ENCODE measurements around the gene PHC3. TPM values are rescaled to one million over a fixed set of nuclear protein-coding genes. Genes with fewer than 3 reads are reported as not detected.
"Not testable (repeated sequence)": the region's sequence is repeated elsewhere in the genome, so short reads cannot be mapped to it uniquely, and the experiment has no call there.

PHC3 gene
- polyA plus RNA-seq, 3 donors: 24.9 to 27.2 (median 26.6) TPM

DNA sequence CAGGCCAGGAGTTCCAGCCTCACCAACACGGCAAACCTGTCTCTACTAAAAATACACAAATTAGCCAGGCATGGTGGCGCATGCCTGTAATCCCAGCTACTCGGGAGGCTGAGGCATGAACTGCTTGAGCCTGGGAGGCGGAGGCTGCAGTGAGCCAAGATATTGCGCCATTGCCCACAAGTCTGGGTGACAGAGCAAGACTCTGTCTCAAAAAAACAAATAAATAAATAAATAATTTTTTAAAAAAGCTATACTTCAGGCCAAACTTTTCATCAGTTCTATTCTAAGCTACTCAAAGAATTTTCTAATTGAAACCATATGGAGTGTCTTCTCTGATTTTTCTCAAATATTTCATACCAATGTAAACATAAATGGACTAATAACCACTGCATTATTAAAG lies 43.5 kb downstream of the PHC3 start:
- no peak for DNase-seq (ENCODE audit: low read depth in 3 of 3, low spot score in 2 of 3)

- no peak for DNase-seq (ENCODE audit: low read depth in 3 of 3, low spot score in 2 of 3)
Observed at GRCh38 chr3:170132335-170132734, 49.2 kb downstream of the PHC3 start.

DNA sequence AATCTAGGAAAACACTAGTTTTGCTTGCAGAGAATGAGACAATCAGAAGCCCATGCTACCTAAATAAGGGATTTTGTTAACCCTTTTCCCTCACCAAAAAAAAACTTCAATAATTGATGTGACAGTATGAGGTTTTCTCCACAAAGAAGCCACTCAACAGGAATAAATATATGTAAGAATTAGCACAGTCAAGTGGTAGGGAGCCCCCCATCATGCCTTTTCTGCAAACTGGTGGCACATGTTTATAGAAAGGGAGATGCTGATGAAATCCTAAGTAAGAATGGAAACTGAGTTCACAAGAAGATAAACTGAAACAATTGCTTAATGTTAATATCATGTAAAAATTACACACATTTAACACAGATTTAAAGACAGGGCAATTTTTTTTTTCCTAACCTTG lies 51.0 kb downstream of the PHC3 start:
- DNase-seq (ENCODE audit: low read depth in 3 of 3, low spot score in 2 of 3): no peak

DNA sequence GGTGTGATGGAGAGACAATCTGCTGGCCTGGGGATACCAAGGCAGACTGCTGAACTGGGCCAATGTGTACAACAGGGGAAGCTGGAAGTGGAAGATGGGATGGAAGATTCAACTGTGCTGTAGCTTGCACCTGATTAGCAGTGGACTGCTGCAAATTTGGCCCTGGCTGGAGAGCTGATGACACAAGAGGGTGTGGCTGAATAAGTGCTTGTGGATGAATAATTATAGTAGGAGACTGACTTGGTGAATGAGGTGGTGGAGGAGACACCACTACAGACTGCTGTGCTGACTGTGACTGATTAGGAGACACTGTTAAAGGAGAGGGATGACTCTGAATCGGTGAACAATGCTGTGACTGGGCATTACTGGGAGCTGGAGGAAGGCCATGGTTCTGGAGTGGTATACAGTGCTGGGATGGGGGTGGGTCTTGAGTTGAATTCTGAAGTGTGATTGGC lies 52.5 kb downstream of the PHC3 start:
- no peak for DNase-seq (ENCODE audit: low read depth in 3 of 3, low spot score in 2 of 3)

DNA sequence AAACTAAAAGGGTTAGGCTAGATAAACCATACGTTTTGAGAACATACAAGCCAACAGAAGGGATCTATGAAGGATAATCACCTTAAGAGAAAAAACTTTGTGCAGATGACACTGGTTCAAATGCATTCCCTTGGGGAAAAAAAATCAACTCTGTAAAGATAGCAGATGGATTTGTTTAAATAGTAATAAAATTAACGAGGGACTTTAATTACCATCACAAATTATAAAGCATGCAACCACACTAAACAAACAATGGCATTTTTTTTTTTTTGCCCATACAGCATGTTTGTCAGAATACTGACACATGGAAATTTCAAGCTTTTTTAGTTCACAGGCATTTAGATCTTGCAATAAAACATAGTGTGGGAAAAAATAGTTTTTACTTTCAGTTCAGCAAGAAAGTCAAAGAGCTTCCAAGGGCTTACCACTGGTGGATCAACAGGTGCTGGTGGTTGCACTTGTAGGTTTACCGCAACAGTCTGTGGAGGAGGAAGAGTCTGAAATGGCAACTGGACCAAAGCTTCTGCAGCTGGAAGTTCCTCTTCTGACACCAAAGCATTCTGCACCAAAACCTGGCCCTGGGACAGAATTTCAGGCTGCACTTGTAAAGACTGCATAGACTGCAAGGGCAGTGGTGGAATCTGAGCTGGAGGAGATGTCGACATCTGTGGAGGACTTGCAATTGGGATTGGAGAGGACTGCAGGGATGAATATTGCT lies 53.1 kb downstream of the PHC3 start:
- no peak for DNase-seq (ENCODE audit: low read depth in 3 of 3, low spot score in 2 of 3)

- DNase-seq (ENCODE audit: low read depth in 3 of 3, low spot score in 2 of 3): no peak
Observed at GRCh38 chr3:170117134-170117533, 64.4 kb downstream of the PHC3 start.

GRCh38 chr3:170114165-170114564 lies 67.4 kb downstream of the PHC3 start:
- not testable (repeated sequence) for DNase-seq (ENCODE audit: low read depth in 3 of 3, low spot score in 2 of 3)

DNA sequence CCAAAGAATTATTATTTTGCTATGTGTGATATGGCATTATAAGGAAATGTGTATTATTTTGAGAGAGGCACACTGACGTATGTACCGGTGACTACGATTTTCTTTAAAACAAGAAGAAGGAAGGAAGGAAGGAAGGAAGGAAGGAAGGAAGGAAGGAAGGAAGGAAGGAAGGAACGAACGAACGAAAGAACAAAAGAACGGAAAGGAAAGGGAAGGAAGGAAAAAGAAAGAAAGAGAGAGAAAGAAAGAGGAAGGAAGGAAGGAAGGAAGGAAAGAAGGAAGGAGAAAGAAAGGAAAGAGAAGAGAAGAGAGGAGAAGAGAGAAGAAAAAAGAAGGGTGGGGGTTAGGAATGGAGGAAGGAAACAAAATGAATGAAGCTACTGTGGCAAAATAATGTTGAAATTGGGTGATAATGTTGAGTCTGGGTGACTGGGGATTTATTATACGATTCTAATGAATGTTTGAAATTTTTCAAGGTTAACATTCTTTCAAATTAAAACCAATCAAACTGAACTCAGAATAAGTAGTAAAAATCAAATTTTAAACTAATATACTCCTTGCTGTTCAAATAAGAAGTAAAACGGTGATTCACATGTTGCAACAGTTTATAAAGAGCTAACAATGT lies 70.3 kb downstream of the PHC3 start:
- no peak for DNase-seq (ENCODE audit: low read depth in 3 of 3, low spot score in 2 of 3)

GRCh38 chr3:170109579-170110293 lies 71.8 kb downstream of the PHC3 start:
- no peak for DNase-seq (ENCODE audit: low read depth in 3 of 3, low spot score in 2 of 3)

DNA sequence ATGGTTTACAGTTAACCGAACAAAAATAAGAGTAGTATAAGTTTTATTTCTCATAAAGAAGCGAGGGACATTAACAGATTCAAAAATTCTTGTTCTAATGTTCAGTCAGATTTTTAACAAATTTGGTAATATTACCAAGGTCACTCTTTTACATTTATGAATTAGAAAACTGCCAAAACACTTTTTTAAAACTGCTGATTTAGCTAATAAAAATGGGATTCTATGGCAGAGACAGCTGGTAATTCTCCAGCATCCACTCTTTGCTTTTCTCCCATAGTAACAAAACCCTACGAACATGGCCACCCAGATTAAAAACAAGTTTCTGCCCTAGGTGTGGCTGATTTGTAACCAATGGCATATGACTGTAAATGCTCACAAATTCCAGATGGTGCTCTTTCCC lies 72.6 kb downstream of the PHC3 start:
- DNase-seq (ENCODE audit: low read depth in 3 of 3, low spot score in 2 of 3): no peak

DNA sequence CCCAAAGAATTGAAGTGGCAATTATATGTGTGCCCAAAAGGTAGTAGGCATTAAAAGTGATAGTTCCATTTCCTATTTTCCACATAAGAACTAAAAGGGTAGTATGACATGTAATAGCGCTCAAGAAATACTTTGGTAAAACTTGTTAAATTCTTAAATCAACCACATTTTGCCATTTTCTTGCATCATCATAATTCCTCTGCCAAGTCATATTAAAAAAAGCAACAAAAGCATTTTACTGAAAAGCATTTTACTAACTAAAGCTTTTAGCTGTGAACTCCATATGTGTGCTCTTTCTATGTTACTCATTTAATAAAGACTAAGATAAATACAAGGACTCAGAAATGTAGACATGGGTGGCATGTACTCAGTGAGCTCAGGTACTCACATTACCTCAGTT lies 73.6 kb downstream of the PHC3 start:
- DNase-seq (ENCODE audit: low read depth in 3 of 3, low spot score in 2 of 3): no peak

DNA sequence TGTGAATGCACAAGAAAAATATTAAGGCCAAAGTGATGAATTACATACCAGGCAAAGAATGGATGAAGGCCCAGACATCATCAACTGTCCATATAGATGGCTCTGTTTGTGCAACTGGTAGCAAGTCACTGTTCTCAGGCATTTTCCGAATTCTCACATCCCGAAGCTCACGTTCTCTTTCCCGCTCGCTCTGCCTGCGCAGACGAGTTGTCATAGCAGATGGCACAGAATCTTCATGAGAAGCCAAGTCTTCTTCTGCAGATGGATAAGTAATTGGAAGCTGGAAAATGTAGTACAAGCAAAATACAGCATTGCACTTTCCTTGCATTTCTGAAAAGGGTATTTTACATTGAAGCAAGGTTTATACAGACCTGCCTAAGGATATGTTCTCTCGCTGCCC lies 79.1 kb downstream of the PHC3 start:
- DNase-seq (ENCODE audit: low read depth in 3 of 3, low spot score in 2 of 3): no peak

DNA sequence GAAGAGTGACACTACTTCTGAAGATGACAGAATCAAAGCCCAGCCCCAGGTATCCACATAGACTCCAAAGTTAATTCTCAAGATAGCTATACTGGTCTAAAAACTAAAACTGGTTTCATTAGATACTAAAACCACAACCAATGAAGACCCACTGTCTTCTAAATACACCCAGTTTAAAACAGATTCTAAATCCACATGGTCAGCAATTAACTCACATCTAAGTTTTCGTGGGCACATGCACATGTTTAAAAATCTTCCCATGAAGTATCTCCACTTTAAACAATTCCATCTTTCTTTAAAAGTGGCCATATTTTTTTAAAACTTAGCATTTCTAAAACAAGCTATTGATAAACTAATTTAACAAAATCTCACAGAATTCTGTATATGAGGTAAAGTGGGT lies 80.6 kb downstream of the PHC3 start:
- no peak for DNase-seq (ENCODE audit: low read depth in 3 of 3, low spot score in 2 of 3)

GRCh38 chr3:170098753-170099152 lies 82.8 kb downstream of the PHC3 start:
- no peak for DNase-seq (ENCODE audit: low read depth in 3 of 3, low spot score in 2 of 3)

DNA sequence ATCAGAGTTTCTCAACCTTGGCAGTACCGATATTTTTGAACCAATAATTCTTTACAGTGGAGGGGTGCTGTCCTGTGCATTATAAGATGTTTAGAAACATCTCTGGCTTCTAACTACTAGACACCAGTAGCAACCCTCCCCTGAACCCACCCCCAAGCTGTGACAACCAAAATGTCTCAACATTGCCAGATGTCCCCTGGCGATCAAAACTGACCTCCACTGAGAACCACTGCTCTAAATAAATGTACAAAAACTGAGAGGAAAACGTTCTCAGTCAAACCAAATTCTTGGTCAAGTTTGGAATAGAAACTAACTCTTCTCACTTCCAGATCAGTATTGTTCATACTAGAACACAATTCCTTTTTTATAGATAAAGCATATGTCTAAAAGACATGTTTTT lies 85.2 kb downstream of the PHC3 start:
- no peak for DNase-seq (ENCODE audit: low read depth in 3 of 3, low spot score in 2 of 3)

GRCh38 chr3:170095771-170096170 lies 85.8 kb downstream of the PHC3 start:
- DNase-seq (ENCODE audit: low read depth in 3 of 3, low spot score in 2 of 3): no peak

DNA sequence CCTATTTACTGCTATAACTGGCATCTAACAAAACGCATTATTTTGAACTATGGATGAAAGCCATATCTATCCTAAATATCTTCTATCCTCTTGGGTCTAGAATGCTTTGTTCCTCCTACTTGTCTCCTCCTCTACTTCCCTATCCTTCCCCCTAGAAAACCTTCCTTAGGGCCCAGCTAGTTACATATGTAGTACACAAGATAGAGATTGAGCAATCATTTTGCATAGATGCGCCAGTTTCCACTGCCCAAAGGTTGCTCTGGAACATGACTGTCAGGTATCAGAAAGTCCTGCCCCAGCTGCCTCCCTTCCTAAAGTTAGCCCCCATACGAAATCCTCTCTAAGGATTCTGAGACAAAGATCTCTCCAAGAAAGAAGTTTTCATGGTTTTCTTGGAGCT lies 88.6 kb downstream of the PHC3 start:
- no peak for DNase-seq (ENCODE audit: low read depth in 3 of 3, low spot score in 2 of 3)

DNA sequence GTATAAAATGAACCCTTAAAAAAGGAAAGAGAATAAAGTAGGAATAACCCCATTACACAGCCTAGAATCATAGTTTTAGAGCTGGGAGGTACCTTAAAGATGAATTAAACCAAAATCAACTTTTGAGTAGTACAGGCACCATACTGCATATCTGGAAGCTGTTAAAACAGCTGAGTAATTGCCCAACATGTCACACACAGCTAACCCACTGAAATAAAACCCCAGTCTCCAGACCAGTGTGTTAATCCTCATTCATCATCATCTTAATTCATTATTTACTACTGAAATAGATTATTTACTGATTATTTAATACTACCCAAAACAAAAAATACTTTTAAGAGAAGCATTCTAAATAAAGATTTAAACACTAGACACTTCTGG lies 90.9 kb downstream of the PHC3 start:
- no peak for DNase-seq (ENCODE audit: low read depth in 3 of 3, low spot score in 2 of 3)

GRCh38 chr3:170089862-170090600 lies 91.5 kb downstream of the PHC3 start:
- DNase-seq (ENCODE audit: low read depth in 3 of 3, low spot score in 2 of 3): no peak

GRCh38 chr3:170085396-170085795 lies 96.1 kb downstream of the PHC3 start:
- no peak for DNase-seq (ENCODE audit: low read depth in 3 of 3, low spot score in 2 of 3)

DNA sequence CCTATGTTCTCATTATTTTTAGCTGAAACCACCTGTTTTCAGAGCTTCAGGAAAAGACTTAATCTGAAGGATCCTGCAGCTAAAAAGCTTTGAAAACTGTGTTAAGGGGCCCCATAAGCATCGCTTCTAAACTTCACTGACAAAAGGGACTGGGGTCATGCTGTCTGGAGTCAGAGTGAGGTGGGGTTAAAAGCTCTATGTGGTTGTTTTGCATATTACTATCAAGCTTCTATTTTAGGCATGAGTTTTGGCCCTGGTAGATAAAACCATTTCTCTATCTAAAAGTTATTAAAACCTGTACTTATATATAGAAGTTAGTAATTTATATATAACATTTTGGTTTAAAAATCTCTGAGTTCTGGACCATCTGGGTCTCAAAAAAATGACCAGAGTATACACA lies 98.2 kb downstream of the PHC3 start:
- no peak for DNase-seq (ENCODE audit: low read depth in 3 of 3, low spot score in 2 of 3)

Data from right renal cortex interstitium (tissue), 3 donors.